Upper lobe of left lung (tissue), 4 donors: ENCODE data around the gene SPARCL1.

ENCODE experiments used
- CTCF ChIP-seq, 6 experiments: fragments of 450-650 bp in 4 of 6; fragments of 200-600 bp in 2 of 6; sonication (generic) in 2 of 6; IDR thresholded peaks; one replicate each; pipeline ENCODE4 v1.5.1; 2016 to 2019; ENCODE audit warnings: antibody characterized with exemption in 6 of 6
- POLR2A ChIP-seq, 4 donors: fragments of 450-650 bp; IDR thresholded peaks; one replicate each; pipeline ENCODE4 v1.5.1; 2016 to 2017; ENCODE audit warnings: antibody characterized with exemption in 4 of 4, mild to moderate bottlenecking in 2 of 4
- POLR2AphosphoS5 ChIP-seq, 2 donors: sonication (generic); formaldehyde crosslinking; IDR thresholded peaks; one replicate each; pipeline ENCODE4 v1.5.1; 2017; ENCODE audit warnings: antibody characterized with exemption in 2 of 2

DNA sequence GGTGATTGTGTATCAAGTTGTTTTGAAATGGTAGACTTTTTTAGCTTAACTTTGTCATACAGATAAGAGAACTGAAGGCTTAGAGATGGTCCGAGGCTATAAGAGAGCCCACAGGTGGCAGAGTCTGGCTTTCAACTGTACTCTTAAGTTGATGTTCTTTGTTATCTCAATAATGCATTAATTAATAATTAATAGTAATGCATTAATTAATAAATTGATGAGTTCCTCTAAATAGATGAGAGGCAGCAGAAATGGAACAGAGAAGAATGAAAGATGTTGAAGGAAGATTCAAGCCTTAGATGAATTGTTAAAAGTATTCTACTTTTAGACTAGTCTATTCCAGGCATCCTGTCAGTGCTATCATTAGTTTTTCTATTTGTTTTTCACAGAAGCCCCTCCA is 84.4 kb downstream of the SPARCL1 start:
- TF ChIP-seq CTCF (IDR thresholded peaks at IDR 0.05) (no peak), POLR2A (IDR thresholded peaks at IDR 0.05) (no peak), POLR2AphosphoS5 (IDR thresholded peaks at IDR 0.05) (no peak)
